Measurements from ENCODE around the gene SYTL2.
"Not testable (repeated sequence)": the region's sequence is repeated elsewhere in the genome, so short reads cannot be mapped to it uniquely, and the experiment has no call there.

The SYTL2 gene

DNA sequence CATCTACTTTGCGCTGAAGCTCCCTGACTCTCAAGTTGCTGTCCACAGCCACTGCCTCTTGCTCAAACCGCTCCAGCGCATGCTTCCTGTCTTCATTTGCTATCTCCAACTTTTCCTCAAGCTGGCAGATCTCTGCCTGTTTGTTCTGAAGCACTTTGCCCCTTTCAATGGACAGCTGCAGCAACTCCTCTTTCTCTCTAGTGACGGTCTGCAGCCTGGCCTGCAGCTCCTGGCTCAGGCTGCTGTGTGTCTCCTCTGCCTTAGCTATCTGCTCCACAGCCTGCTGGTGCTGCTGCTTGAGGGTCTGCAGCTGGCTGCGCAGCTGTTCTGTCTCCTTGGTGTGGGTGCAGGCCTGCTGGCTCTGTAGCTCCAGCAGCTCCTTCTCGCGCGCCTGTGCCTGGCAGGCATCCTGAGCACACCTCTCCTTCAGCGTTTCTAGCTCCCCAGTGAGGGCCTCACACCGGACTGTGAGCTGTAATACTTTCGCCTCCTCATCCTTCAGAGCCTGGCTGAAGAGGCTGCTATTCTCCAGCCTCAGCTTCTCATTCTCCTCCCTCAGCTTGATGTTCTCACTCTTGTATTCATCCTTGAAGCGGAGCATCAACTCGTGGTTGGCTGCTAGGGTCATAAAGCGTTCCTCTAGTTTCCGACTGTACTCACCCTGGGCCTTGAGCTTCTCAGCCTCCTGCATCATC lies 125.7 kb downstream of the SYTL2 start:
- DNase-seq = no peak

- peak; percentile 22 to 58 (median 33) for DNase-seq
These were observed 128.3 kb downstream of the SYTL2 start for GRCh38 chr11:85682330-85683305.

- no peak for DNase-seq
These were observed 130.0 kb downstream of the SYTL2 start for GRCh38 chr11:85680897-85681296.

- DNase-seq = no peak
These were observed 131.4 kb downstream of the SYTL2 start for GRCh38 chr11:85679576-85679975.

DNA sequence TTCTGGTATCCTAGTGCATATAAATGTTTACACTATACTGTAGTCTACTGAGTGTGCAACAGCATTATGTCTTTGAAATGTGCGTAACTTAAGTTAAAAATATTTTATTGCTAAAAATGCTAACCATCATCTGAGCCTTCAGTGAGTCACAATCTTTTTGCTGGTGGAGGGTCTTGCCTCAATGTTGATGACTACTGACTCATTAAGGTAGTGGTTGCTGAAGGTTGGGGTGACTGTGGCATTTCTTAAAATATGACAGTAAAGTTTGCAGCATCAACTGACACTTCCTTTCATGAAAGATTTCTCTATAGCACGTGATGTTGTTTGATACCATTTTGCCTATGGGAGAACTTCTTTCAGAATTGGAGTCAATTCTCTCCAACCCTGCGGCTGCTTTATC lies 137.5 kb downstream of the SYTL2 start:
- DNase-seq = peak in 1 of 5 donors; percentile 42

DNA sequence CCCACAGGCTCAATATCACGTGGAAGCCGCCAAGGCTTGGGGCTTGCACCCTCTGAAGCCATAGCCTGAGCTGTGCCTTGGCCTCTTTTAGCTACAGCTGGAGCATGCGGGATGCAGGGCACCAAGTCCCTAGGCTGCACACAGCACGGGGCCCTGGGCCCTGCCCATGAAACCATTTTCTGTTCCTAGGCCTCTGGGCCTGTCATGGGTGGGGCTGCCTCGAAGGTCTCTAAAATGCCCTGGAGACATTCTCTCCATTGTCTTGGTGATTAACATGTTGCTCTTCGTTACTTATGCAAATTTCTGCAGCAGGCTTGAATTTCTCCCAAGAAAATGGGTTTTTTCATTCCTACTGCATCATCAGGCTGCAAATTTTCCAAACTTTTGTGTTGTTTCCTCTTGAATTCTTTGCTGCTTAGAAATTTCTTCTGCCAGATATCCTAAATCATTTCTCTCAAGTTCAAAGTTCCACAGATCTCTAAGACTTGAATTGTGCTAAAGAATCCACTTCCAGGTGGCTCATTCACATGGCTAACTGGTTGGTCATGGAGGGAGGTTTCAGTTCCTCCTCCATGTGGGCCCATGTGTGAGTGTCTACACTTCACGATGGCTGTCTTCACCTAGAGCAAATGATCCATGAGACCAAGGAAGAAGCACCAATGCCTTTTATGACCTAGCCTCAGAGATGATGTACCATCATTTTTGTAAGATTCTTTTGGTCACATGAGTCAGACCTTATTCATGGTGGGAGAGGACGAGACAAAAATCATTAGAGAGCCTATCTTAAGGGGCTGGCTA lies 138.6 kb downstream of the SYTL2 start:
- DNase-seq = no peak

GRCh38 chr11:85670949-85671663 lies 139.8 kb downstream of the SYTL2 start:
- DNase-seq = not testable (repeated sequence)

- DNase-seq = no peak
These were observed 142.8 kb downstream of the SYTL2 start for GRCh38 chr11:85668157-85668556.

DNA sequence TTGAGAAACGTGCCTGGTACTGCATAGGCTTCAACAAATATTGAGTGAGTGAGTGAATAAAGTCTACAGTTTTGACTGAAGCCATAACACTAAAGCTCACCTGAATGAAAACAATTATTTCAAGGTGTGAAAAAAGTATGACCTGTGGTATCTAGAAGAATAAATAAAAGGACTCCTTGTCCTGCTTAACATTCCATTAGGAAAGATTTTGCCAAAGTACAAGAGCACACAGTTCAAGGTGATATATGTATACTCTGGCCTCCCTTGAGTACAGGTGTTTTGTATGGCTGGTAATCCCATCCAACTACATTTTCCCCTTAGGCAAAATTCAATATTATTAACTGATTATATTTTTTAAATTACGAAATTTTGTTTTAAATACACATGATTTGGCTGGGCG lies 144.3 kb downstream of the SYTL2 start:
- DNase-seq = no peak

GRCh38 chr11:85665733-85666132 lies 145.2 kb downstream of the SYTL2 start:
- DNase-seq = no peak

DNA sequence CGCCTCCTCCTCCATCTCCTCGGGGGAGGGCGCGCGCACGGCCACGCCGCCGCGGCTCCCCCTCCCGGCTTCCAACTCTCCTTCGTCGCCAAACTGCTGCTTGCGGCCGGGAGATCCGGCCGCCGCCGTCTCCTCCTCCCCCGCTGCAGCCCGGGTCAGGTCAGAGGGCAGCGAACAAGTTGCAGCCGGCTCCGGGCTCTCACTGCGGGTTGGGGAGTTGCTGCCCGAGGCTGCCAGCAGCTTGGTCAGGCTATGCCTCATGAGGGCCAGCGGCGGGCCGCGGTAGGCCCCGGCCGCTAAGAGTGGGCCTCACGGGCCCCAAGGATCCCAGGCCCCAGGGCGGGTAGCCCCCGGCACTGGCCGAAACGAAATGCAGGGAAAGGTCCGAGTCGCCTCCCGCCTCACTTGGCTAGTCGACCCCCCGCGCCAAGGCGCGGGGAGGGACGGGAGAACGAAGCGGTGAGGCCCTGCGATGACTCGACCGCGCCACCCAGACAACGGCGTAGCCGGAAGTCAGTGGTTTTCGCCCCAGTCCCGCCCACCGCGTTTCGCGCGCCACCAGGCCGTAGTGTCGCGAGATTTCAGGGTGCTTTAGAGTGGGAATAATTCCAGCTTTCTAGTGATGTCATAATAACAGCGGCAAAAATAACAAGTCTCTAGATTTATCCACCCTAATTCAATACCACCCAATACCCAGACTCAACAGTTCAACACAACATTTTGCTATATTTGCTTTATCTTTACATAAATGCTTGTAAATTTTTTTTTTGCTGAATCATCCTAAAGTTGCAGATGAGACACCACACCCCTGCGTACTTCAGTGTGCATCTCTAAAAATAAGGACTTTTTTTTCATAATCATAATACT lies 146.1 kb downstream of the SYTL2 start, which contains the start of gene CREBZF:
Gene CREBZF (minus strand): TSS at position 515 of the 867 bp plus-strand sequence. CDS start 254 bp downstream, at position 261.
- DNase-seq = peak; percentile 77 to 95 (median 88)

DNA sequence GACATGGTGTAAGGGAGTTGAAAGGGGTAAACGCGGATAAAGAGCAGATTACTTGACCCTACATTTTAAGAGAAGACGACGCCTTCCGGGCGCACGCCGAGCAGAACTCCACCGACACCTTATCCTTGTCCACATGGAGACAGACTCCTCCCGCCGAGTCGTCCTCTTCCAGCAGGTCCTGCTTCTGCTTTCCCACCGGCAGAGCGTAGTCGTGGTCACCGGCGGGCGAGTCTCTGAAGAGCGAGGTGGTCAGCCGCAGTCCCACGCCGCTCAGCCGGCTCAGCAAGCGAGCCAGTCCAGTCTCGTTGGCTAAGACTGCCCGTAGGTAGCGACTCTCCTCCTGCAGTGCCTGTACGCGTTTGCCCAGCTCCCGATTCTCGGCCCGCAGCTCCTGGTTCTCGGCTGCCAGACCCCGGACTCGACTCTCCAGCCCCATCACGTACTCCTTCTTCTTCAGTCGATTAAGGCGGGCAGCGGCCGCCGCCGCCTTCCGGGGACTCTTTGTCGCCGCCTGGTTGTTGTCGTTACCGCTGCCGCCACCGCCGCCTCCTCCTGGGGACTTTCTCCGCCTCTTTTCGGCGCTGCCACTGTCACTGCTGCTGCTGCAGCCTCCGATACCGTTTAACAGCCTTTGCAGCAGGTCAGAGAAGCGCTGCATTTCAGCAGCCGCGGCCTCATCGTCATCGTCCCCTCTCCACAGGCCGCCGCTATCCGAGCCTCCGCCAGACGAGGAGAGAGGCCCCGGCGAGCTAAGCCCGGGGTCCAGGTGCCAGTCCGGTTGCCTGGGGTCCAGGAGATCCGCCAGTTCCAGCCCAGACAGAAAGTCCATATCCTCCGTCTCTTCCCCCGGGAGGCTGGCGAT lies 147.0 kb downstream of the SYTL2 start:
- peak; percentile 80 to 90 (median 88) for DNase-seq

- peak in 2 of 5 donors; percentile 7 to 36 for DNase-seq
These were observed 147.7 kb downstream of the SYTL2 start for GRCh38 chr11:85663080-85663752.

GRCh38 chr11:85661972-85662664 lies 148.8 kb downstream of the SYTL2 start:
- no peak for DNase-seq

- DNase-seq = no peak
These were observed 152.8 kb downstream of the SYTL2 start for GRCh38 chr11:85658180-85658579.

GRCh38 chr11:85656777-85657176 lies 154.2 kb downstream of the SYTL2 start:
- DNase-seq = no peak

GRCh38 chr11:85654343-85654742 lies 156.6 kb downstream of the SYTL2 start:
- DNase-seq = not testable (repeated sequence)

DNA sequence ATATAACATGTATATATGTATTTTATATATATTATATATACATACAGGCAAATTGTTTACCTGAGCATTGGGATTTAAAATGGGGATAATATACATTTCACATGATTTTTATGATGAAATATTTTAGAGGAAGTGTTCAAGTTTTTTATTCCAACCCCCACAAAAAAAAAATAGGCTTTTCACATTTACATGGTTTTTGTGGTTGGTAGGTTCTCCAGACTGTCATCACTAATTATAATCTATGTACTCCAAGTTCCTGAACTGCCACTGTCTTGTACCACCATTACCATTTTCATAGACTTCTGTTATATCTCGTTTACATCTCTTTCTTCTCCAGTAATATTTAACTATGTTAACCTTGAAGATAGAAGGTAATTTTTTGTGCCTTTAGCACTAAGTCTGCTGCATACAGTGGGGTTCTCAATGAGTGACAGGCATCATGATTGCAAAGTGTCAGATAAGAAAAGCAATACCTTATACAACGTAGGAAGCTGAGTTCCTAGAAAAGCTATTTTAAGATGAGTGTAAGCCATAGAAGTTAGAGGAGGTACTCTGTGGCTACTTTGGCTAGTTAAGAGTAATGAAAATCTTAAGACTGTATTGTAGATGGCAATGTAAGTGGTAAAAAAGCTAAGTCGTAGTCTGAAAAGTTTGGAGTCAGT lies 158.0 kb downstream of the SYTL2 start:
- DNase-seq = no peak

All from T-helper 1 cell (primary cell).